ENCODE data around the gene ZNF593. TPM values are rescaled to one million over a fixed set of nuclear protein-coding genes. Genes with fewer than 3 reads are reported as not detected.

ZNF593 gene
- total and polyA plus RNA-seq, 3 donors from 2014 or later: 22.8 to 56.7 (median 37.3) TPM

GRCh38 chr1:26215246-26215645, 45.5 kb downstream of the ZNF593 start:
- Histone ChIP-seq H3K27me3 (no peaks in the 10 kb centered on the region), H3K36me3 (ENCODE audit: low read depth, missing control alignments) (no peaks in the 10 kb centered on the region), H3K4me1 (no peaks in the 10 kb centered on the region), H3K27ac (no peak overlapping the region), H3K9me3 (no peaks in the 10 kb centered on the region), H3K4me3 (no peak overlapping the region)
- DNase-seq: no peak
- TF ChIP-seq CTCF (IDR thresholded peaks at IDR 0.05) (no peak), POLR2A (IDR thresholded peaks at IDR 0.05) (no peak)
- intact Hi-C loops (cut with DNase I; ENCODE audit: low total_unique reads): no loop called here
- WGBS, 2 donors: 53 to 54% methylated on average over 3 of the region's 3 CpGs

- DNase-seq: no peak
- H3K27ac ChIP-seq: no peak overlapping the region
- intact Hi-C loops (cut with DNase I; ENCODE audit: low total_unique reads): no loop called here
- H3K9me3 ChIP-seq: no peaks in the 10 kb centered on the region
- no peaks in the 10 kb centered on the region for H3K36me3 ChIP-seq (ENCODE audit: low read depth, missing control alignments)
- TF ChIP-seq CTCF (IDR thresholded peaks at IDR 0.05) (no peak), POLR2A (IDR thresholded peaks at IDR 0.05) (no peak)
- WGBS, 2 donors: 73 to 77% methylated on average over 9 to 11 of the region's 11 CpGs
- H3K27me3 ChIP-seq: no peaks in the 10 kb centered on the region
- no peaks in the 10 kb centered on the region for H3K4me1 ChIP-seq
- H3K4me3 ChIP-seq: no peak overlapping the region
These were observed 49.3 kb downstream of the ZNF593 start for GRCh38 chr1:26218906-26219494.

Other genes starting within 250 kb of the ZNF593 start
- 10 to 100 TPM; 14.5 to 24.1 TPM for gene PAFAH2, start 171.8 kb upstream of the ZNF593 start, total RNA-seq
- 18.9 TPM for gene PAFAH2, start 171.8 kb upstream of the ZNF593 start, polyA plus RNA-seq (ENCODE audit: insufficient read depth, low read depth, low replicate concordance)
- 1 to 10 TPM; 1.3 to 2.8 TPM for gene EXTL1, start 148.1 kb upstream of the ZNF593 start, total RNA-seq
- gene EXTL1, start 148.1 kb upstream of the ZNF593 start, polyA plus RNA-seq (ENCODE audit: insufficient read depth, low read depth, low replicate concordance): 1.3 TPM
- gene SLC30A2, start 123.8 kb upstream of the ZNF593 start, total RNA-seq: under 1 TPM; 0.24 to 0.87 TPM
- gene SLC30A2, start 123.8 kb upstream of the ZNF593 start, polyA plus RNA-seq (ENCODE audit: insufficient read depth, low read depth, low replicate concordance): 1.0 TPM
- gene TRIM63, start 102.3 kb upstream of the ZNF593 start, total RNA-seq: under 1 TPM; 0.50 to 0.71 TPM
- 1.2 TPM for gene TRIM63, start 102.3 kb upstream of the ZNF593 start, polyA plus RNA-seq (ENCODE audit: insufficient read depth, low read depth, low replicate concordance)
- gene PDIK1L, start 58.1 kb upstream of the ZNF593 start, total RNA-seq: 10 to 100 TPM in 1 of 2 donors, 1 to 10 TPM in 1; 9.9 to 11.7 TPM
- 7.0 TPM for gene PDIK1L, start 58.1 kb upstream of the ZNF593 start, polyA plus RNA-seq (ENCODE audit: insufficient read depth, low read depth, low replicate concordance)
- 1 to 10 TPM; 1.8 to 3.2 TPM for gene FAM110D, start 10.8 kb upstream of the ZNF593 start, total RNA-seq
- gene FAM110D, start 10.8 kb upstream of the ZNF593 start, polyA plus RNA-seq (ENCODE audit: insufficient read depth, low read depth, low replicate concordance): 1.3 TPM
- not detected for gene C1orf232, start 945 bp upstream of the ZNF593 start, total RNA-seq
- gene C1orf232, start 945 bp upstream of the ZNF593 start, polyA plus RNA-seq (ENCODE audit: insufficient read depth, low read depth, low replicate concordance): not detected
- gene ZNF593OS, start 1.9 kb downstream of the ZNF593 start, total RNA-seq: 1 to 10 TPM in 1 of 2 donors, not detected in 1; 1.7 TPM
- 0.62 TPM for gene ZNF593OS, start 1.9 kb downstream of the ZNF593 start, polyA plus RNA-seq (ENCODE audit: insufficient read depth, low read depth, low replicate concordance)
- 1 to 10 TPM; 7.6 to 9.6 TPM for gene CNKSR1, start 7.6 kb downstream of the ZNF593 start, total RNA-seq
- 2.7 TPM for gene CNKSR1, start 7.6 kb downstream of the ZNF593 start, polyA plus RNA-seq (ENCODE audit: insufficient read depth, low read depth, low replicate concordance)
- gene CATSPER4, start 20.7 kb downstream of the ZNF593 start, total RNA-seq: 1 to 10 TPM; 4.9 to 8.2 TPM
- gene CATSPER4, start 20.7 kb downstream of the ZNF593 start, polyA plus RNA-seq (ENCODE audit: insufficient read depth, low read depth, low replicate concordance): 13.2 TPM
- 10 to 100 TPM; 52.1 to 61.8 TPM for gene CEP85, start 64.3 kb downstream of the ZNF593 start, total RNA-seq
- gene CEP85, start 64.3 kb downstream of the ZNF593 start, polyA plus RNA-seq (ENCODE audit: insufficient read depth, low read depth, low replicate concordance): 82.5 TPM
- 10 to 100 TPM; 24.4 to 25.4 TPM for gene SH3BGRL3, start 110.2 kb downstream of the ZNF593 start, total RNA-seq
- 76.6 TPM for gene SH3BGRL3, start 110.2 kb downstream of the ZNF593 start, polyA plus RNA-seq (ENCODE audit: insufficient read depth, low read depth, low replicate concordance)
- gene UBXN11, start 136.7 kb downstream of the ZNF593 start, total RNA-seq: 10 to 100 TPM; 39.7 to 51.7 TPM
- gene UBXN11, start 136.7 kb downstream of the ZNF593 start, polyA plus RNA-seq (ENCODE audit: insufficient read depth, low read depth, low replicate concordance): 65.9 TPM
- 1 to 10 TPM in 1 of 2 donors, not detected in 1; 3.0 TPM for gene CD52, start 148.1 kb downstream of the ZNF593 start, total RNA-seq
- 23.8 TPM for gene CD52, start 148.1 kb downstream of the ZNF593 start, polyA plus RNA-seq (ENCODE audit: insufficient read depth, low read depth, low replicate concordance)
- gene CRYBG2, start 184.2 kb downstream of the ZNF593 start, total RNA-seq: 1 to 10 TPM; 4.9 to 5.6 TPM
- gene CRYBG2, start 184.2 kb downstream of the ZNF593 start, polyA plus RNA-seq (ENCODE audit: insufficient read depth, low read depth, low replicate concordance): 12.9 TPM
- 10 to 100 TPM; 22.9 to 63.9 TPM for gene ZNF683, start 202.8 kb downstream of the ZNF593 start, total RNA-seq
- 87.5 TPM for gene ZNF683, start 202.8 kb downstream of the ZNF593 start, polyA plus RNA-seq (ENCODE audit: insufficient read depth, low read depth, low replicate concordance)
- gene LIN28A, start 240.9 kb downstream of the ZNF593 start, total RNA-seq: 1 to 10 TPM; 1.5 to 3.9 TPM
- gene LIN28A, start 240.9 kb downstream of the ZNF593 start, polyA plus RNA-seq (ENCODE audit: insufficient read depth, low read depth, low replicate concordance): 3.6 TPM

Measured in testis (tissue), 3 donors.